Peyer's patch (tissue), 4 donors: ENCODE results near the gene KCNMA1. TPM values are rescaled to one million over a fixed set of nuclear protein-coding genes. Genes with fewer than 3 reads are reported as not detected.

Experiments
- DNase-seq, 3 donors: peaks; one replicate each; pipeline ENCODE4 v3.0.0-alpha.2; 2017 to 2019
- H3K27ac ChIP-seq, 4 donors: fragments of 200-600 bp; sonication (generic); one replicate each; pipeline ENCODE4 v1.5.1; 2016 to 2019
- H3K27me3 ChIP-seq, 2 donors: fragments of 200-600 bp; sonication (generic); one replicate each; pipeline ENCODE4 v1.5.1; 2019
- H3K36me3 ChIP-seq, 3 donors: fragments of 200-600 bp; sonication (generic); one replicate each; pipeline ENCODE4 v1.5.1; 2016 to 2019
- H3K4me1 ChIP-seq, 4 donors: fragments of 200-600 bp; sonication (generic); one replicate each; pipeline ENCODE4 v1.5.1; 2016 to 2019
- H3K4me3 ChIP-seq, 4 donors: fragments of 200-600 bp; sonication (generic); 1 replicate in 3 of 4; 2 replicates in 1 of 4; pipeline ENCODE4 v1.5.1; 2016 to 2019; ENCODE audit warnings: mild to moderate bottlenecking in 1 of 4
- H3K9me3 ChIP-seq, 4 donors: fragments of 200-600 bp; sonication (generic); one replicate each; pipeline ENCODE4 v1.5.1; 2016 to 2019; ENCODE audit warnings: mild to moderate bottlenecking in 1 of 4
- CTCF ChIP-seq, 6 experiments: fragments of 450-650 bp in 4 of 6; fragments of 200-600 bp in 2 of 6; sonication (generic) in 1 of 6; IDR thresholded peaks; one replicate each; pipeline ENCODE4 v1.5.1; 2017 to 2019; ENCODE audit warnings: antibody characterized with exemption in 6 of 6, mild to moderate bottlenecking in 3 of 6, moderate library complexity in 1 of 6
- POLR2A ChIP-seq, 2 donors: fragments of 450-650 bp; IDR thresholded peaks; one replicate each; pipeline ENCODE4 v1.5.1; 2017; ENCODE audit warnings: antibody characterized with exemption in 2 of 2, mild to moderate bottlenecking in 2 of 2, moderate library complexity in 2 of 2
- total RNA-seq, 4 donors: library from RNA; depleted of rRNA; stranded (reverse); fragments of >200 nt; gene quantifications; one replicate each; pipeline ENCODE4 v1.1.0, GENCODE V29; 2016

The KCNMA1 gene
- total RNA-seq, 4 donors from 2014 or later: 17.8 to 29.1 (median 23.9) TPM

DNA sequence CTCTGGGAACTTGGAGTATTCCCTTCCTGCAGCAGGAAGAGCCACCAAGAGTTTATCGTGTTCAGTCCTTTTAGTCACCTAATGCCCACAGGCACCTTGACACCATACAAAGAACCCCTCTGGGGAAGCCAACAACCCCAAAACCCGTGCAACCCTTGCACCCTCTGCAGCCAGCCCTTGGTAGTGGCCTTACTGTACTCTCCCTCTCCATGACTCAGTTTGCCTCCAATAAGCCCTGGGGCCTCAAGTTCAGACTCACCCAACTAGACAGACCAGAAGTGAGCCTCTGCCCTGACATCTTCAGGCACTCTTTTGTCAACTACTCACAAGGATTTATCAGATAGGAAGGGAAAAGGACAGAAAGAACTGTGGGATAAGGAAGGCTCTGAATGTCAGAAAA, 30.9 kb downstream of the KCNMA1 start:
- H3K27ac ChIP-seq: no peak overlapping the region
- H3K4me1 ChIP-seq: peaks cover 0 to 32% (median 4%) of the 10 kb centered on the region in 4 donors
- H3K4me3 ChIP-seq: no peak overlapping the region
- no peaks in the 10 kb centered on the region for H3K9me3 ChIP-seq
- TF ChIP-seq POLR2A (IDR thresholded peaks at IDR 0.05) (no peak), CTCF (IDR thresholded peaks at IDR 0.05) (no peak)
- no peaks in the 10 kb centered on the region for H3K36me3 ChIP-seq
- no peaks in the 10 kb centered on the region for H3K27me3 ChIP-seq
- no peak for DNase-seq

GRCh38 chr10:77605466-77605865, 32.1 kb downstream of the KCNMA1 start:
- no peaks in the 10 kb centered on the region for H3K9me3 ChIP-seq
- H3K36me3 ChIP-seq: no peaks in the 10 kb centered on the region
- no peak overlapping the region for H3K27ac ChIP-seq
- TF ChIP-seq CTCF (IDR thresholded peaks at IDR 0.05): peak in 1 of 6 experiments; percentile 13
- no peak for TF ChIP-seq POLR2A (IDR thresholded peaks at IDR 0.05)
- no peak for DNase-seq
- no peak overlapping the region for H3K4me3 ChIP-seq
- peaks cover 0 to 32% (median 4%) of the 10 kb centered on the region in 4 donors for H3K4me1 ChIP-seq
- H3K27me3 ChIP-seq: no peaks in the 10 kb centered on the region

DNA sequence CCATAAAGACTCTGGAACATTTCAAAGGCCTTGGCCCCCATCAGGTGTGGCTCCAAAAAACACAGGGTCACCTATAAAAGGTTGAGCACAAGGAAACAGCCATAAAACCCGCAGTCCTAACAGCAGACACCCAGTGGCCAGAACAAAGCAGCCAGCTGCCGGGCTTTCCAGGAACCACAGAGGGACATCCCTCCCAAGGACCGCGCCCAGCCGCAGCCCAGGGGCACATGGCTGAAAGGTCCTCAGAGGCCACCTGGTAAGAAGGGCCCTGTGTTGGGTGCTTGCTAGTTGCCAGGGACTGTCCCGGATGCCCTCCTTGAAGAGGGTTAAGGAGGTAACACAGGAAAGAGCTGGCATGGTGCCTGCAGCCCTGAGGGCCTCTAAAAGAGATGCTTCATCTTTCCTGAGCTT, 32.7 kb downstream of the KCNMA1 start:
- DNase-seq: peak in 2 of 3 donors; percentile 60 to 76
- Histone ChIP-seq H3K4me3 (no peak overlapping the region), H3K27ac (no peak overlapping the region), H3K4me1 (peaks cover 0 to 32% (median 4%) of the 10 kb centered on the region in 4 donors), H3K27me3 (no peaks in the 10 kb centered on the region), H3K9me3 (no peaks in the 10 kb centered on the region), H3K36me3 (no peaks in the 10 kb centered on the region)
- TF ChIP-seq CTCF (IDR thresholded peaks at IDR 0.05) (peak in 1 of 6 experiments; percentile 4), POLR2A (IDR thresholded peaks at IDR 0.05) (no peak)

DNA sequence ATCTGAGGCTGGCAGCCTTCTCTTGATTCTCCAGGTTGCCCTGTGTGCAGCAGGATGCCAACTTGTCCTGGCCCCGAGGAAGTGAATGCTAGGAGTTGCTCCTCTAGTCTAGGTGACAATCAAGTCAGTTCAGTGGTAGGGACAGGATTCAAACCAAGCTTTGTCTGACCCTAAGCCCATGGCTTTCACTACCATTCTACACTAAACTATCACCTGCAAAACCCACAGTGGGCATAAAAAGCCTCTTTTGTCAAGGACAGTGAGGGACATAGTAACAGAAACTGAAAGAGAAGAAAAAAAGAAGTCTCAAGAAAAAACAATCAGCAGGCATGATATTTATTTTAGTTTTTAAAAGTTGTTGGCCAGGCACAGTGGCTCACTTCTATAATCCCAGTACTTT, 33.5 kb downstream of the KCNMA1 start:
- TF ChIP-seq CTCF (IDR thresholded peaks at IDR 0.05): no peak
- no peak for TF ChIP-seq POLR2A (IDR thresholded peaks at IDR 0.05)
- Histone ChIP-seq H3K4me1 (peaks cover 0 to 32% (median 4%) of the 10 kb centered on the region in 4 donors), H3K4me3 (no peak overlapping the region), H3K9me3 (no peaks in the 10 kb centered on the region), H3K36me3 (no peaks in the 10 kb centered on the region), H3K27ac (peak overlapping the region in 3 of 4 donors; percentile 43 to 70 (median 70)), H3K27me3 (no peaks in the 10 kb centered on the region)
- DNase-seq: no peak

DNA sequence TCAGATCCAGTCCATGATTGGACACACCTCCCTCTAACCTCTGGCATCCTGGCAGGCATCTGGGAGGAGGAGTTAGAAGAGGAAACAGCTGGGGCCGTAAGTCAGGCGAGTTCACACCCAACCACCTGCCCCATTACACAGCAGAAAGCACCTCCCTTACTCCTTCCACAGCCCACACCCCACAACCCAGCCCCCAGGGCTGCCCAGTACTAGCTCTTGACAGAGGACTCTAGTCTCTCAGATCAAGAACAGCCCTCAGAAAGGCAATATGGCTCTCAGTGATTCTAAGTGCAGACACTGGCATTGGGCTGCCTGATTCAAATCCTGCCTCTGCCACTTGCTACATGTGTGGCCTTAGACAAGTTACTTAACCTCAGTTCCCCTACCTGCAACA, 34.1 kb downstream of the KCNMA1 start:
- H3K27me3 ChIP-seq: no peaks in the 10 kb centered on the region
- no peak overlapping the region for H3K4me3 ChIP-seq
- peaks cover 0 to 32% (median 4%) of the 10 kb centered on the region in 4 donors for H3K4me1 ChIP-seq
- peak overlapping the region in 3 of 4 donors; percentile 43 to 70 (median 70) for H3K27ac ChIP-seq
- peak in 2 of 3 donors; percentile 73 to 81 for DNase-seq
- H3K36me3 ChIP-seq: no peaks in the 10 kb centered on the region
- TF ChIP-seq POLR2A (IDR thresholded peaks at IDR 0.05) (no peak), CTCF (IDR thresholded peaks at IDR 0.05) (no peak)
- H3K9me3 ChIP-seq: no peaks in the 10 kb centered on the region
